Measurements from ENCODE around the gene NHP2. TPM values are rescaled to one million over a fixed set of nuclear protein-coding genes. Genes with fewer than 3 reads are reported as not detected.

Gene NHP2
- total RNA-seq, 1 donor from 2014 or later: 57.5 TPM

DNA sequence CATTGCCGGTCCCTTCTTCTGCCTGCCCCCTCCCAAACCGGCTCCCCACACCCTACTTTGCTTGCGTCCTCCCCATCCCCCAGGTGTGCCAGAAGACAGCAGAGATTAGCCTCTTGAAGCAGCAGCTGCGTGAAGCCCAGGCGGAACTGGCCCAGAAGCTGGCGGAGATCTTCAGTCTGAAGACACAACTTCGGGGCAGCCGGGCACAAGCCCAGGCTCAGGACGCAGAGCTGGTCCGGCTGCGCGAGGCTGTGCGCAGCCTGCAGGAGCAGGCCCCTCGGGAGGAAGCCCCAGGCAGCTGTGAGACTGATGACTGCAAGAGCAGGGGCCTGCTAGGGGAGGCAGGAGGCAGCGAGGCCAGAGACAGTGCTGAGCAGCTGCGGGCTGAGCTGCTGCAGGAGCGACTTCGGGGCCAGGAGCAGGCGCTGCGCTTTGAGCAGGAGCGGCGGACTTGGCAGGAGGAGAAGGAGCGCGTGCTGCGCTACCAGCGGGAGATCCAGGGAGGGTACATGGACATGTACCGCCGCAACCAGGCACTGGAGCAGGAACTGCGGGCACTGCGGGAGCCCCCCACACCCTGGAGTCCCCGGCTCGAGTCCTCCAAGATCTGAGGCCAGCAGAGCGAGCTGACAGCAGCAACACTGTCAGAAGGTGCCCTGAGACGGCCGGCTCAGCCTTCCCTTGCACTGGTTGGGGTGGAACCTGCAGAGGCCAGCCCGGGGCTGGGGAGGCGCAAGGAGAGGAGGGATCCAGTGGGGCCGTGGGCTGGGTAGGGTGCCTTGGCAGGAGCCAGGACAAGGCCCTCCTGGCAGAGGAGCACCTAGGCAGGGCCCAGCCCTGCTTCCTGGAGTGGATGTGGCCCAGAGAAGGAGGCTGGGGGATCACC is 32.1 kb downstream of the NHP2 start:
- H3K4me3 ChIP-seq: no peak overlapping the region
- no peaks in the 10 kb centered on the region for H3K9me3 ChIP-seq
- TF ChIP-seq, protein P1, sequence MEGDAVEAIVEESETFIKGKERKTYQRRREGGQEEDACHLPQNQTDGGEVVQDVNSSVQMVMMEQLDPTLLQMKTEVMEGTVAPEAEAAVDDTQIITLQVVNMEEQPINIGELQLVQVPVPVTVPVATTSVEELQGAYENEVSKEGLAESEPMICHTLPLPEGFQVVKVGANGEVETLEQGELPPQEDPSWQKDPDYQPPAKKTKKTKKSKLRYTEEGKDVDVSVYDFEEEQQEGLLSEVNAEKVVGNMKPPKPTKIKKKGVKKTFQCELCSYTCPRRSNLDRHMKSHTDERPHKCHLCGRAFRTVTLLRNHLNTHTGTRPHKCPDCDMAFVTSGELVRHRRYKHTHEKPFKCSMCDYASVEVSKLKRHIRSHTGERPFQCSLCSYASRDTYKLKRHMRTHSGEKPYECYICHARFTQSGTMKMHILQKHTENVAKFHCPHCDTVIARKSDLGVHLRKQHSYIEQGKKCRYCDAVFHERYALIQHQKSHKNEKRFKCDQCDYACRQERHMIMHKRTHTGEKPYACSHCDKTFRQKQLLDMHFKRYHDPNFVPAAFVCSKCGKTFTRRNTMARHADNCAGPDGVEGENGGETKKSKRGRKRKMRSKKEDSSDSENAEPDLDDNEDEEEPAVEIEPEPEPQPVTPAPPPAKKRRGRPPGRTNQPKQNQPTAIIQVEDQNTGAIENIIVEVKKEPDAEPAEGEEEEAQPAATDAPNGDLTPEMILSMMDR (IDR thresholded peaks at IDR 0.05): no peak
- H3K4me1 ChIP-seq: peaks cover 20% of the 10 kb centered on the region
- H3K36me3 ChIP-seq: no peaks in the 10 kb centered on the region
- H3K27me3 ChIP-seq (ENCODE audit: low read depth): peaks cover 14% of the 10 kb centered on the region
- no peak for ATAC-seq
- intact Hi-C loops (cut with DNase I): no loop called here
- DNase-seq: peak; percentile 39
- H3K27ac ChIP-seq: peak overlapping the region; percentile 4

DNA sequence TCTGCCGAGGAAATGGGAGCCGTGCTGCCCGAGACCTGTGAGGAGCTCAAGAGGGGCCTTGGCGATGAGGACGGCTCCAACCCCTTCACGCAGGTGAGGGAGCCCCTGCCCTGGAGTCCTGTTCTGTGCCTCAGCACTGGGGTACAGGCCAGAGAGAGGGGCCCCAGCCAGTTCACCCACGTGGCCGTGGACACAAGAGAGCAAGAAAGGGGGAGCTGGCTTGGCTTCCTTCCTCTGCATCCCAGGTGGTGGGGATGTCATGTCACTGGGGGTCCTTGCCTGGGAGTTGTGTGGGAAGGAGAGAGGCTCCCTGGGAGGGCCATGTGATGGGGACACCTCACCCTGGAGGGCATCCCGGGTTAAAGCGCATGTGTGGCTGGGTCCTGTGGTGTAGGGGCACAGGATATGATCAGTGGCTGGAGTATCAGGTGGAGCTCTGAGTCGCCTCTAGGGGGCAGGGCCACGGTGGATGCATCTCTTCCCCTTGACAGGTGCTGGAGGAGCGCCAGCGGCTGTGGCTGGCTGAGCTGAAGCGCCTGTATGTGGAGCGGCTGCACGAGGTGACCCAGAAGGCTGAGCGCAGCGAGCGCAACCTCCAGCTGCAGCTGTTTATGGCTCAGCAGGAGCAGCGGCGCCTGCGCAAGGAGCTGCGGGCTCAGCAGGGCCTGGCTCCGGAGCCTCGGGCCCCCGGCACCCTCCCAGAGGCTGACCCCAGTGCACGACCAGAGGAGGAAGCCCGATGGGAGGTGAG is 32.9 kb downstream of the NHP2 start:
- Histone ChIP-seq H3K4me1 (peaks cover 28% of the 10 kb centered on the region), H3K27ac (peak overlapping the region; percentile 4), H3K4me3 (no peak overlapping the region), H3K36me3 (no peaks in the 10 kb centered on the region), H3K27me3 (ENCODE audit: low read depth) (peaks cover 20% of the 10 kb centered on the region), H3K9me3 (no peaks in the 10 kb centered on the region)
- ATAC-seq (peak; percentile 65 to 73), DNase-seq (peak; percentile 85)
- intact Hi-C loops (cut with DNase I): no loop called here
- TF ChIP-seq, protein P1 (IDR thresholded peaks at IDR 0.05): peak; percentile 44

DNA sequence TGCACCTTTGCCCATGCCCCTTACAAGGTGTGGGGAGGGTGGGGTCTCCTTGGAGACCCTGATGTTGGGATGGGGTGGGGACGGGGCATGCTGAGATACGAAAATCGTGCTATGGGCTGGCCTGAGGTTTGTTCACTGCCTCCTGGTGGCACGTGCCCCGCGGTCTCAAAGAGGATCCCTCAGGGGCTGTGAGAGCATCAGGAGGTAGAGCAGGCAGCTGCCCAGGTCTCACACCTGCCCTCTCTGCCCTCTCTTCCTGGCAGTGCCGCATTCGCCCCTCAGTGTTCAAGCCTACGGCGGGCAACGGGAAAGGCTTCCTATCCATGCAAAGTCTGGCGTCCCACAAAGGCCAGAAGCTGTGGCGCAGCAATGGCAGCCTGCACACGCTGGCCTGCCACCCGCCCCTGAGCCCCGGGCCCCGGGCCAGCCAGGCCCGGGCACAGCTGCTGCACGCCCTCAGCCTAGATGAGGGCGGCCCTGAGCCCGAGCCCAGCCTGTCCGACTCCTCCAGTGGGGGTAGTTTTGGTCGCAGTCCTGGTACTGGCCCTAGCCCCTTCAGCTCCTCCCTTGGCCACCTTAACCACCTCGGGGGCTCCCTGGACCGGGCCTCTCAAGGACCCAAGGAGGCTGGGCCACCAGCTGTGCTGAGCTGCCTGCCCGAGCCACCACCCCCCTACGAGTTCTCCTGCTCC is 33.6 kb downstream of the NHP2 start:
- Histone ChIP-seq H3K36me3 (no peaks in the 10 kb centered on the region), H3K9me3 (no peaks in the 10 kb centered on the region), H3K4me1 (peaks cover 34% of the 10 kb centered on the region), H3K27ac (no peak overlapping the region), H3K4me3 (no peak overlapping the region), H3K27me3 (ENCODE audit: low read depth) (peaks cover 26% of the 10 kb centered on the region)
- TF ChIP-seq, protein P1 (IDR thresholded peaks at IDR 0.05): no peak
- DNase-seq (peak; percentile 43), ATAC-seq (no peak)
- intact Hi-C loops (cut with DNase I): no loop called here

DNA sequence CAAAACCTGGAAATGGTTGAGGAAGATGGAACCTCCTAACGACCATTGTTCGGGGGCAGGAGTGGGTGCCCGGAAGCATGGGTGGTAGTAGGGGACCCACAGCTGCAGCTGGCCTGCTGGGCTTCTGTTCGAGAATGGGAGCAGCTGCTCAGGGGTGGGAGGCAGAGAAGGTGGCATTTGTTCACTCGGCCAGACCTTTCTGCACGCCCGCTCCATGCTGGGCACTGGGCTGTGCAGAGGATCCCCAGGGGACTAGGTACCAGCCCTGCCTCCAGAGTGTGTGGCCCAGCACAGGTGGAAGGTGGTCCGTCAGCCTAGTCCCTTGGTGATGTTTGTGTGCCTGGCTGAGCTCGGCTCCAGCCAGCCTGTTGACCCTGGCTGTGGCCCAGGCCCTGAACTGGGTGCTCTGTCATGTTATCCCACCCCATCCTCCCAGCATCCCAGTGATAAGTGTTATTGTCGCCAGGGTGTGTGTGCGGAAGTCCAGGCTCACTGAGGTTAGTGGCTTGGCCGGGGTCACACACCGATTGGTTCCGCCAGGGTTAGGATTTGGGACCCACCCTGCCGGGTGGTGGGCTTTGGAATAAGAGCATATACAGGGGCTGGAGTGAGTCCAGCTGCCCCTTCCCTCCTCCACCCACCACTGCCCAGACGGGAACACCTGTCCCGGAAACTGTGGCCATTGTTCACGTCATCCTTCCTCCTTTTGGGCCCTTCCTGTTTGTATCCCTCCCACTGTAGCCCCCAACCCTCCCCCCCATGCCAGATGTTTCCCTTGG is 35.6 kb downstream of the NHP2 start:
- TF ChIP-seq, protein P1 (IDR thresholded peaks at IDR 0.05): no peak
- ATAC-seq (no peak), DNase-seq (no peak)
- H3K27me3 ChIP-seq (ENCODE audit: low read depth): peaks cover 41% of the 10 kb centered on the region
- no peak overlapping the region for H3K4me3 ChIP-seq
- H3K36me3 ChIP-seq: no peaks in the 10 kb centered on the region
- intact Hi-C loops (cut with DNase I): no loop called here
- no peaks in the 10 kb centered on the region for H3K9me3 ChIP-seq
- peak overlapping the region; percentile 48 for H3K27ac ChIP-seq
- peaks cover 46% of the 10 kb centered on the region for H3K4me1 ChIP-seq
